Stimulated activated CD8-positive, alpha-beta memory T cell treated with anti-CD3 and anti-CD28 coated beads, Interleukin-4, amount 100 ng/mL, for 48 hours (primary cell): ENCODE measurements around the gene EMP2.
"Not testable (repeated sequence)": the region's sequence is repeated elsewhere in the genome, so short reads cannot be mapped to it uniquely, and the experiment has no call there.

Experiments
- DNase-seq: peaks from one replicate; pipeline ENCODE4 v3.0.0-alpha.2; 2020

EMP2 gene

GRCh38 chr16:10577305-10578202, 2.8 kb downstream of the EMP2 start:
- DNase-seq: no peak

- DNase-seq: no peak
These were observed 3.8 kb downstream of the EMP2 start for GRCh38 chr16:10576390-10577304.

GRCh38 chr16:10575506-10576130, 4.8 kb downstream of the EMP2 start:
- DNase-seq: no peak

- no peak for DNase-seq
These were observed 7.8 kb downstream of the EMP2 start for GRCh38 chr16:10572611-10573010.

GRCh38 chr16:10571354-10571753, 9.0 kb downstream of the EMP2 start:
- no peak for DNase-seq

DNA sequence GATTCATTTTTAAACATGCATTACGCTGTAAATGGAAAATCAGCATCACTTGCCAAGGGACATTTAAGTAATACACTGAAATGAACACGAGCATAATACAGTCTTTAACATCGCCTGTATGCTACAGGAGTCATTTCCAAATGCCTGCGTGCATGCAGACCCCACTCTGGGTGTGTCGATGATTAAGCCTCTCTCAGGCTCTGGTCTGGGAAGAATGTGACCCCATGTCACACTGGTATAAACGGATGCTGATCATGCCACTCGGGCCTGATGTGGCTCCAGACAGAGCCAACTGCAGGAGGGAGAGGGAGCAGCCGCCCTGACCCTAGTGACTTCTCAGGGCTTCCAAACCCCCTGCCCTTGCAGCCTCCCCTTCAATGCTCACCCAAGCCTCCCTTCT, 10.8 kb downstream of the EMP2 start:
- no peak for DNase-seq

GRCh38 chr16:10566613-10567012, 13.8 kb downstream of the EMP2 start:
- DNase-seq: no peak

DNA sequence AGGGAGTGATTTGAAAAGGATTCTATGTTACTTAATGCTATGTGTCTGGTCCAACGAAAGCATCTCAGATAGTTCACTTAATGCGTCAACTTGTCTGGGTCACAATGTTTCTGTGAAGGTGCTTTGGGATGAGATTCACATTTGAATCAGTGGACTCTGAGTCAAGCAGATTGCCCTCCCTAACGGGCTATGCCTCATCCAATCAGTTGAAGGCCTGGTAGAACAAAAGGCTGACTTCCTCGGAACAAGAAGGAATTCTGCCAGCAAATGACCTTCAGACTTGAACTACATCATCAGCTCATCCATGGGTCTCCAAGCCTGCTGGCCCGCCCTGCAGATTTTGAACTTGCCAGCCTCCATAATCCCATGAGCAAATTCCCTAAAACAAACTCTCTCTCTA, 15.2 kb downstream of the EMP2 start:
- no peak for DNase-seq

DNA sequence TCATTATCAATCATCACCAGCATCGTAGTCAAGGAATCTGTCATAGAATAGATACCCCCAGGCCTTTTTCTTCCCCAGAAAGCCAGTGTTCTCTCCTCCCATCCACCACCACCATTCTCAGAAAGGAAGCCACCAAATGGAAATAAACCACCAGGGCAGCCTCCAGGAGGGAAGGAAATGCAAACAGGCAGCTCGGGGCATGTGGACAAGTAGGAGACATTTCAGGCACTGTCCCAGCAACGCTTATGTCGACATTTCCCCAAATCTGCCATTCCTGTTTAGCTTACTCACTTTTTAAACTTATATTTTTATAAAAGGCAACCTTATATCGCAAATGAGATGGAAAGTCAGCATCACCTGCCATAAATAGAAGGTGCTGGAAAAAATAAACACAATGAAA, 15.8 kb downstream of the EMP2 start:
- DNase-seq: no peak

DNA sequence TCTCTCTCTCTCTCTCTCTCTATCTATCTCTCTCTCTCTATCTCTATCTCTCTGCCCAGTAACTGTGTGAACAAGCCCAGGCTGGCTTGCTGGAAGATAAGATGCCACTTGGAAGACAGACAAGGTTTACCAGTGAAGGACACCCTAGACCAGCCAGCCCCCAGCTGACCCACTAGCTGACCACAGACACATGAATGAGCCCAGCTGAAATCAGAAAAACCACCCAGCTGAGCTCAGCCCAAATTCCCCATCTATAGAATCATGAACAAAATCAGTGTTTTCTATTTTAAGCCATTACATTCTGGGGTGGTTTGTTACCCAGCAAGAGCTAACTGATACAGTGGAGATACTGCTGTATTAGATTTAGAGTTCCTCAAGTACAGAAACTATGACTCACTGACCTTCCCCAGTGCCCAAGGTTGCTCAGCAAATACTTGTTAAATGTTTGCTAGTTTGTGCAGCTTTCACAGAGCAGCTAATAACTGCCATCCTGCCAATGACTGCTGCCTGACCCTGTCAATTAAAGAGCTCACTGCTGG, 18.0 kb downstream of the EMP2 start:
- no peak for DNase-seq

GRCh38 chr16:10561425-10561824, 19.0 kb downstream of the EMP2 start:
- no peak for DNase-seq

- no peak for DNase-seq
These were observed 19.4 kb downstream of the EMP2 start for GRCh38 chr16:10561001-10561400.

GRCh38 chr16:10559792-10560191, 20.6 kb downstream of the EMP2 start:
- not testable (repeated sequence) for DNase-seq

DNA sequence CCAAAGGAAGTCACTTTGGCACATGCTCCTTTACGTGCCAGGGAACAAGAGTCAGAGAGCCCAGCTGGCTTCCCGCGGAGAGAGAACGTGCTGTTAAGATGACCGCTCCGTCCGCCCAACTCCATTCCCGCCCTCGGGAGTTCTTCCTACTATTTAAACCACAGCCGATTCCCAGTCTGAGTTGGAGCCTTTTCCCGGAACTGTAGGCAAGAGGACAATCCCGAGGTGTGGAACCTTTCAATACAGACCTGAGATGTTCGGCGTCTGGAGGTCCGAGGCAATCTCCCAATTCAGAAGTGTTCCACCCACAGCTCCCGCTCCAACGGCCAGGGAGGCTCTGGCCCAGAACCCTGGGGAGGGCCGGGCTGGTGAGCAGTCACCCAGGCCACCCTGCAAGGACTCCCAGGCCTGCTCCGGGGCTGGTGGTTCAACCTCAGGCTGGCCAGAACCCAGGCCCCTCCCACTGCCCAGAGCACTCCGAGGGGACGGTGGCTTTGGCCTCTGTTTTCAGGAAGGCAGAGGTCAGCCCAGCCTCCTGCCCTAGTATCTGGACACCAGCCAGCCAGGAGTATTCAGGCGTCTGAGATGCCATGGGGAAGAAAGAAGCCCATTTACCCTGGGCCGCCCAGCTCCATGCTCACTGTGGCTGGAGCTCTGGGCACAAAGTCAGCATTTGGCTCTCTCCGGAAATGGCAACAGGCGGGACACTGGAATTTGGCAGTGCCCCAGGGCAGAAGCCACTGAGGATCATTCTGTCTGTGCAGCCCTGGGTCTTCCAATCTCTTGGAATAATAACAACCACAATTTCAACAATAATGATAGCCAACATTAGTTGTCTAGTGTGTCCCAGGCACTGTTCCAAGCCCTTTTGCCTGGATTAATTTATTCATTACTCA, 21.4 kb downstream of the EMP2 start:
- no peak for DNase-seq

- no peak for DNase-seq
These were observed 22.1 kb downstream of the EMP2 start for GRCh38 chr16:10558305-10558704.

GRCh38 chr16:10557750-10558149, 22.6 kb downstream of the EMP2 start:
- DNase-seq: no peak

DNA sequence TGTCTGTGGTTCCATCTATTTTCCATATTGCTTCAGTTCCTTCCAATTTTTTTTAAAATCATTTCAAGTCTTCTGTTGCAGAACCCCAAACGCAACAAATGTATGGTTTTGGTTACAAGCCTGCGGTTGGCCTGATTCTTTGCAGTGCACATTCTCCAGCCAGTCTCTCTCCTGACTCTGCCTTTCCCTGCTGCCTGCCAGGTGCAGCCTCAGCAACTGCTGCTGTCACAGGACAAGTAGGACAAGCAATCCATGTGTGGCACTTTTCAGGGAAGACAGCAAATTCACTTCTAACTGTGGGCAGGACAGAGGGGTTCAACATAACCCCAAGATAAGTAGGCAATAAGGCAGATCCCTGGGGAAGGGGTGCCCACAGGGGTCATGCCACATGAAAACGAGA, 24.2 kb downstream of the EMP2 start:
- no peak for DNase-seq

GRCh38 chr16:10554569-10554968, 25.8 kb downstream of the EMP2 start:
- DNase-seq: no peak

DNA sequence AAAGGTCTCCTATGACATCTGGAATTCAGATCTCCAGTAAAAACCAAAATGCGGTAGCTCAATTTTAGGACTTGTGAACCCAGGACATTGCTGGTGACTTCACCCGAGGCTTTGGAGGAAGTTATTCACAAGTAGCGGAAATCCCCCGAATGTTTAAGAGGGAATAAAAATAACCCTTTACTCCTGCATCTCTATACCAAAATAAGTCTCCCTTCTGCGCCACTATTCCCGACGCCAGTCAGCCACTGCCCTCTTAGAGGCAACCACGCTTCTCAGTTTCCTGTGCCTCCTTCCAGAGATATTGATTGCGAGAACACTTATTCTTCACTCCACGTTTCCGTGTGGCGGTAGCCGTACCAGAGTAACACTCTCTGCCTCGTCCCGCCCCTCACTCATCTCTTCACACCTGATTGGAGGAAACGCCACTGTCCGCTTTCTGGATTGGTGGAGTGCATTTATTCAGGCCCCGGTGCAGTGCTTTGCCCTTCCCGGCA, 27.4 kb downstream of the EMP2 start:
- DNase-seq: peak; percentile 63

GRCh38 chr16:10552281-10552680, 28.1 kb downstream of the EMP2 start:
- DNase-seq: no peak

- DNase-seq: no peak
These were observed 28.5 kb downstream of the EMP2 start for GRCh38 chr16:10551881-10552280.

- no peak for DNase-seq
These were observed 32.0 kb downstream of the EMP2 start for GRCh38 chr16:10548404-10548803.
